Measurements from ENCODE around the gene DAP. TPM values are rescaled to one million over a fixed set of nuclear protein-coding genes. Genes with fewer than 3 reads are reported as not detected.
A peak's percentile ranks its signal among the peaks of the same experiment; 100 is the strongest.
"Not testable (repeated sequence)": the region's sequence is repeated elsewhere in the genome, so short reads cannot be mapped to it uniquely, and the experiment has no call there.

DAP gene
- total RNA-seq, 1 donor from 2014 or later: 22.9 TPM

GRCh38 chr5:10793785-10794184, 32.8 kb upstream of the DAP start:
- intact Hi-C loops (cut with micrococcal nuclease): no loop called here
- Histone ChIP-seq H3K4me3 (no peak overlapping the region), H3K36me3 (no peaks in the 10 kb centered on the region), H3K27me3 (ENCODE audit: low read depth) (peaks cover 2% of the 10 kb centered on the region), H3K9me3 (replicated peaks) (no peaks in the 10 kb centered on the region), H3K4me1 (peaks cover 12% of the 10 kb centered on the region), H3K27ac (replicated peaks) (no peak overlapping the region)
- no peak for DNase-seq
- TF ChIP-seq, protein P1, sequence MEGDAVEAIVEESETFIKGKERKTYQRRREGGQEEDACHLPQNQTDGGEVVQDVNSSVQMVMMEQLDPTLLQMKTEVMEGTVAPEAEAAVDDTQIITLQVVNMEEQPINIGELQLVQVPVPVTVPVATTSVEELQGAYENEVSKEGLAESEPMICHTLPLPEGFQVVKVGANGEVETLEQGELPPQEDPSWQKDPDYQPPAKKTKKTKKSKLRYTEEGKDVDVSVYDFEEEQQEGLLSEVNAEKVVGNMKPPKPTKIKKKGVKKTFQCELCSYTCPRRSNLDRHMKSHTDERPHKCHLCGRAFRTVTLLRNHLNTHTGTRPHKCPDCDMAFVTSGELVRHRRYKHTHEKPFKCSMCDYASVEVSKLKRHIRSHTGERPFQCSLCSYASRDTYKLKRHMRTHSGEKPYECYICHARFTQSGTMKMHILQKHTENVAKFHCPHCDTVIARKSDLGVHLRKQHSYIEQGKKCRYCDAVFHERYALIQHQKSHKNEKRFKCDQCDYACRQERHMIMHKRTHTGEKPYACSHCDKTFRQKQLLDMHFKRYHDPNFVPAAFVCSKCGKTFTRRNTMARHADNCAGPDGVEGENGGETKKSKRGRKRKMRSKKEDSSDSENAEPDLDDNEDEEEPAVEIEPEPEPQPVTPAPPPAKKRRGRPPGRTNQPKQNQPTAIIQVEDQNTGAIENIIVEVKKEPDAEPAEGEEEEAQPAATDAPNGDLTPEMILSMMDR (IDR thresholded peaks at IDR 0.05; ENCODE audit: borderline replicate concordance): no peak

DNA sequence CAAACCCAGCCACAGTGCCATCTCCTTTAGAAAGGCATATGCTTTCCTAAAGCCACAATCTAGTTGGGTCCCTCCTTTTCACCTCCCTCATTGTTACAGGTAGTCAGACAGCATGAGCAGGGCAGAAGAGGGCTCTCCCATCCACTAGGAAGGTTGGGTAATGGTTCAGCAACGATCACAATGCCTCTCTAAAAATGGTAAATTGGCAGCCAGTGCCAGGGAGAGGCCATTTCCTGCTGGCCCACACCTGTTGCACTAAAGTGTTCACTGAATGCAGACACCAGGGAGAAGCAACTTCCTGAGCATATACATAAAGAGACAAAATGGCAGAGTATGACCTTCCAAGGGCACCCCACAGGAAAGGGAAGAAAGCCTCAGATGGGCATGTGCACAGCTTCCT, 31.3 kb upstream of the DAP start:
- Histone ChIP-seq H3K9me3 (replicated peaks) (no peaks in the 10 kb centered on the region), H3K4me3 (no peak overlapping the region), H3K4me1 (peaks cover 13% of the 10 kb centered on the region), H3K27me3 (ENCODE audit: low read depth) (no peaks in the 10 kb centered on the region), H3K27ac (replicated peaks) (no peak overlapping the region), H3K36me3 (no peaks in the 10 kb centered on the region)
- DNase-seq: no peak
- intact Hi-C loops (cut with micrococcal nuclease): no loop called here
- TF ChIP-seq, protein P1 (IDR thresholded peaks at IDR 0.05; ENCODE audit: borderline replicate concordance): no peak

GRCh38 chr5:10789726-10790125, 28.7 kb upstream of the DAP start:
- H3K36me3 ChIP-seq: no peaks in the 10 kb centered on the region
- H3K27me3 ChIP-seq (ENCODE audit: low read depth): no peaks in the 10 kb centered on the region
- intact Hi-C loops (cut with micrococcal nuclease): no loop called here
- TF ChIP-seq, protein P1 (IDR thresholded peaks at IDR 0.05; ENCODE audit: borderline replicate concordance): no peak
- peaks cover 13% of the 10 kb centered on the region for H3K4me1 ChIP-seq
- no peaks in the 10 kb centered on the region for H3K9me3 ChIP-seq (replicated peaks)
- no peak overlapping the region for H3K4me3 ChIP-seq
- no peak for DNase-seq
- no peak overlapping the region for H3K27ac ChIP-seq (replicated peaks)

DNA sequence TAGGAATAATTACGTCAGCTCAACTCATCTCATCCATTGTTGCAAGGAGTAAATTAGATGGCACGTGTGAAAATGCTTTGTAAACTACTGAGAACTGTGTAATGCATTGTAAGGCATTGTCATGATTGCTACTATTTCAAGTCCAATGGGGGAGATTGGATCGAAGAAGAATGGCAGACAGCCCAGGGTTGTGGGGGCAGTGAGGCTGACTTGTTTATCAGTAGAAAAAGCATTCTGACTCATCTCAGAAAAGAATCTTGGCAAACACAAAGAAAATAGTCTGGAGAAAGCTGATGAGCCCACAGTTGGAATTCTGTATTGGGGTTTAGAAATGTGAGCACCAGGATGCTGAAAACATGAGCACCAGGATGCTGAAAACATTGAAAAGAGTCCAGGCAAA, 28.0 kb upstream of the DAP start:
- no peak overlapping the region for H3K4me3 ChIP-seq
- TF ChIP-seq, protein P1 (IDR thresholded peaks at IDR 0.05; ENCODE audit: borderline replicate concordance): no peak
- DNase-seq: peak; percentile 20
- no peaks in the 10 kb centered on the region for H3K9me3 ChIP-seq (replicated peaks)
- H3K36me3 ChIP-seq: no peaks in the 10 kb centered on the region
- intact Hi-C loops (cut with micrococcal nuclease): no loop called here
- no peaks in the 10 kb centered on the region for H3K27me3 ChIP-seq (ENCODE audit: low read depth)
- peaks cover 13% of the 10 kb centered on the region for H3K4me1 ChIP-seq
- H3K27ac ChIP-seq (replicated peaks): no peak overlapping the region

DNA sequence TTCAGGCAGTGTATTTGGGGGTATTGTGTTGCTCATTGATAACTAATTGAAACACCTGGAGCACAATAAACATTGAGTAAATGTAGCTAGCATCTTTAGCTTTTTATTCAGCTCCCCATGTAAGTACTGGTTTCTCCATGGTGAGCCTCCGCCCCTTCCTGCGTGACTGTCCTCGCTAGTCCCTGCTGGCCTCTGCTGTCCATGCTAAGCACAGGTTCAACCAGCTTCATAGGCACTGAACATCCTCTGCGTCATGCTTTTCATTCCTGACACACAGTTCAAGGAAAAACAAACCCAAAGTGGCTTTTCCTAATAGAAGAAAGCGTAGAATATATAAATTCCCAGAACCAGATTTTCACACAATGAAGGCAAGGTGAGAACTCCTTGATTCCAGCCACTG, 27.3 kb upstream of the DAP start:
- H3K4me1 ChIP-seq: peaks cover 13% of the 10 kb centered on the region
- TF ChIP-seq, protein P1 (IDR thresholded peaks at IDR 0.05; ENCODE audit: borderline replicate concordance): no peak
- H3K9me3 ChIP-seq (replicated peaks): no peaks in the 10 kb centered on the region
- H3K36me3 ChIP-seq: no peaks in the 10 kb centered on the region
- no peak overlapping the region for H3K4me3 ChIP-seq
- H3K27me3 ChIP-seq (ENCODE audit: low read depth): no peaks in the 10 kb centered on the region
- intact Hi-C loops (cut with micrococcal nuclease): no loop called here
- no peak overlapping the region for H3K27ac ChIP-seq (replicated peaks)
- no peak for DNase-seq

- TF ChIP-seq, protein P1 (IDR thresholded peaks at IDR 0.05; ENCODE audit: borderline replicate concordance): no peak
These were observed 25.8 kb upstream of the DAP start for GRCh38 chr5:10786835-10787234.

DNA sequence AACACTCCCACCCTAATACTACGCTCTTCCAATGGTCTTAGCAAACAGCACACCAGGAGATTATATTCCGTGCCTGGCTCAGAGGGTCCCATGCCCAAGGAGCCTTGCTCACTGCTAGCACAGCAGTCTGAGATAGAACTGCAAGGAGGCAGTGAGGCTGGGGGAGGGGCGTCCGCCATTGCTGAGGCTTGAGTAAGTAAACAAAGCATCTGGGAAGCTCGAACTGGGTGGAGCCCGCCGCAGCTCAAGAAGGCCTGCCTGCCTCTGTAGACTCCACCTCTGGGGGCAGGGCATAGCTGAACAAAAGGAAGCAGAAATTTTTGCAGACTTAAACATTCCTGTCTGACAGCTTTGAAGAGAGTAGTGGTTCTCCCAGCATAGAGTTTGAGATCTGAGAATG, 19.2 kb upstream of the DAP start:
- H3K4me3 ChIP-seq; H3K27me3 ChIP-seq (ENCODE audit: low read depth); H3K4me1 ChIP-seq; H3K27ac ChIP-seq (replicated peaks); H3K9me3 ChIP-seq (replicated peaks); intact Hi-C loops (cut with micrococcal nuclease); H3K36me3 ChIP-seq; DNase-seq: not testable (repeated sequence)

More at GRCh38 chr5:10786835-10787234, 25.8 kb upstream of the DAP start:
- no peak for DNase-seq
- Histone ChIP-seq H3K27ac (replicated peaks) (no peak overlapping the region), H3K27me3 (ENCODE audit: low read depth) (no peaks in the 10 kb centered on the region), H3K4me3 (no peak overlapping the region), H3K9me3 (replicated peaks) (no peaks in the 10 kb centered on the region), H3K36me3 (no peaks in the 10 kb centered on the region), H3K4me1 (peaks cover 13% of the 10 kb centered on the region)
- intact Hi-C loops (cut with micrococcal nuclease): no loop called here

Data from left ventricle myocardium inferior (tissue), 1 donor.